ENCODE results near the gene PRICKLE1.

- TF ChIP-seq CTCF (IDR thresholded peaks at IDR 0.05; ENCODE audit: poor library complexity): peak; percentile 68
- TF ChIP-seq EZH2 (IDR thresholded peaks at IDR 0.05; ENCODE audit: borderline replicate concordance): no peak
- no peak for TF ChIP-seq EZH2phosphoT487 (IDR thresholded peaks at IDR 0.05; ENCODE audit: low read depth, severe bottlenecking, unreplicated experiment)
These were observed 20.3 kb downstream of the PRICKLE1 start for GRCh38 chr12:42568952-42569915.

Measured in hepatocyte (in vitro differentiated cells).